ENCODE data around the gene AHDC1.

- TF ChIP-seq CTCF (optimal IDR thresholded peaks at IDR 0.05 in 1 of 3, IDR thresholded peaks at IDR 0.05 in 1 of 3, conservative IDR thresholded peaks at IDR 0.05 in 1 of 3; ENCODE audit: extremely low read depth in 1 of 3, insufficient read depth in 2 of 3, low read length in 3 of 3), result no peak
- no peak for TF ChIP-seq EZH2 (IDR thresholded peaks at IDR 0.05; ENCODE audit: low read length)
Observed at GRCh38 chr1:27621051-27621920, 17.3 kb upstream of the AHDC1 start.
